Neuronal stem cell (in vitro differentiated cells): ENCODE data around the gene CDSN.

Experiments
- DNase-seq: peaks from one replicate; pipeline ENCODE4 v3.0.0-alpha.2; 2013; ENCODE audit warnings: low spot score
- H2AFZ ChIP-seq: one replicate; pipeline ENCODE4 v1.6.1; 2013; ENCODE audit warnings: mild to moderate bottlenecking, low read length, inconsistent platforms
- H2AK5ac ChIP-seq: 2 replicates; pipeline ENCODE4 v1.6.1; 2013; ENCODE audit warnings: low read depth, mild to moderate bottlenecking, inconsistent platforms, low read length, moderate library complexity, mixed read lengths
- H2BK120ac ChIP-seq: 2 replicates; pipeline ENCODE4 v1.6.1; 2013; ENCODE audit warnings: low read depth, mild to moderate bottlenecking, inconsistent platforms, low read length, moderate library complexity, mixed read lengths
- H2BK12ac ChIP-seq: one replicate; pipeline ENCODE4 v1.6.1; 2013; ENCODE audit warnings: low read length, inconsistent platforms
- H2BK15ac ChIP-seq: 2 replicates; pipeline ENCODE4 v1.6.1; 2013; ENCODE audit warnings: mild to moderate bottlenecking, low read length, inconsistent platforms, mixed read lengths
- H2BK5ac ChIP-seq: one replicate; pipeline ENCODE4 v1.6.1; 2013; ENCODE audit warnings: inconsistent platforms, mild to moderate bottlenecking, low read length, moderate library complexity
- H3K14ac ChIP-seq: one replicate; pipeline ENCODE4 v1.6.1; 2013; ENCODE audit warnings: low read length, inconsistent platforms
- H3K18ac ChIP-seq: 2 replicates; pipeline ENCODE4 v1.6.1; 2013; ENCODE audit warnings: low read length, inconsistent platforms
- H3K23ac ChIP-seq: 2 replicates; pipeline ENCODE4 v1.6.1; 2013; ENCODE audit warnings: low read depth, mild to moderate bottlenecking, mixed read lengths, low read length, inconsistent platforms; ENCODE audit not compliant: poor library complexity
- H3K27ac ChIP-seq: replicated peaks from 3 replicates; pipeline ENCODE4 v1.5.1; 2013; ENCODE audit warnings: low read length, inconsistent platforms
- H3K27me3 ChIP-seq, 3 experiments: 2 replicates each; pipeline ENCODE4 v1.6.1; 2013; ENCODE audit warnings: low read length in 3 of 3, mild to moderate bottlenecking in 2 of 3, inconsistent platforms in 1 of 3, low read depth in 1 of 3, mixed read lengths in 1 of 3, moderate library complexity in 1 of 3; ENCODE audit not compliant: control insufficient read depth in 3 of 3, insufficient read depth in 3 of 3
- H3K36me3 ChIP-seq, 2 donors: replicated peaks in 1 of 2; 2 replicates each; pipeline ENCODE4 v1.6.1; 2013; ENCODE audit warnings: low read length in 2 of 2; ENCODE audit not compliant: control insufficient read depth in 2 of 2, insufficient read depth in 2 of 2
- H3K4ac ChIP-seq: 2 replicates; pipeline ENCODE4 v1.6.1; 2013; ENCODE audit warnings: inconsistent platforms, mild to moderate bottlenecking, low read length, moderate library complexity
- H3K4me1 ChIP-seq, 2 donors: 1 replicate in 1 of 2; 2 replicates in 1 of 2; pipeline ENCODE4 v1.6.1; 2013; ENCODE audit warnings: low read length in 2 of 2, low read depth in 1 of 2; ENCODE audit not compliant: control insufficient read depth in 2 of 2, insufficient read depth in 1 of 2
- H3K4me2 ChIP-seq: one replicate; pipeline ENCODE4 v1.6.1; 2013; ENCODE audit warnings: mild to moderate bottlenecking, low read length, inconsistent platforms; ENCODE audit not compliant: insufficient read depth, poor library complexity, severe bottlenecking
- H3K4me3 ChIP-seq, 2 donors: 2 replicates each; pipeline ENCODE4 v1.5.1; 2013; ENCODE audit warnings: low read length in 2 of 2, mild to moderate bottlenecking in 2 of 2, inconsistent platforms in 1 of 2, moderate library complexity in 1 of 2
- H3K79me1 ChIP-seq: one replicate; pipeline ENCODE4 v1.6.1; 2013; ENCODE audit warnings: low read depth, mild to moderate bottlenecking, inconsistent platforms, low read length, moderate library complexity
- H3K9ac ChIP-seq: one replicate; pipeline ENCODE4 v1.6.1; 2013; ENCODE audit warnings: mild to moderate bottlenecking, low read depth, low read length, inconsistent platforms; ENCODE audit not compliant: poor library complexity
- H3K9me3 ChIP-seq, 2 donors: replicated peaks in 1 of 2; 2 replicates each; pipeline versions ENCODE3 to v1.6.1; 2013; ENCODE audit warnings: low read length in 2 of 2, mild to moderate bottlenecking in 2 of 2, inconsistent platforms in 1 of 2, low read depth in 1 of 2, mixed read lengths in 1 of 2, moderate library complexity in 1 of 2; ENCODE audit not compliant: control insufficient read depth in 2 of 2, insufficient read depth in 1 of 2
- H4K8ac ChIP-seq: one replicate; pipeline ENCODE4 v1.6.1; 2013; ENCODE audit warnings: low read depth, mild to moderate bottlenecking, inconsistent platforms, low read length, moderate library complexity
- H4K91ac ChIP-seq: one replicate; pipeline ENCODE4 v1.6.1; 2013; ENCODE audit warnings: low read length, low read depth, mild to moderate bottlenecking, inconsistent platforms; ENCODE audit not compliant: poor library complexity
- WGBS, 2 donors: extraction: QIAGEN DNeasy Blood & Tissue Kit; methylation state at CpG; one replicate each; pipeline ENCODE4 v1.1.7; 2013; ENCODE audit warnings: missing lambda C conversion rate in 2 of 2, mixed read lengths in 1 of 2; ENCODE audit not compliant: insufficient read length in 2 of 2, insufficient replicate concordance in 1 of 2; ENCODE audit errors: extremely low coverage in 2 of 2; 5-methylcytosine and 5-hydroxymethylcytosine counted together

The CDSN gene

GRCh38 chr6:31121131-31121790 is 1.0 kb upstream of the CDSN start:
- Histone ChIP-seq H3K4me2 (no peak overlapping the region), H3K4me3 (no peak overlapping the region), H3K27ac (no peak overlapping the region), H2AK5ac (no peak overlapping the region), H4K91ac (no peak overlapping the region), H3K18ac (peak overlapping the region; percentile 22), H2BK15ac (peak overlapping the region; percentile 45), H3K4ac (no peak overlapping the region), H3K4me1 (peaks cover 3 to 10% of the 10 kb centered on the region in 2 donors), H3K36me3 (no peaks in the 10 kb centered on the region), H3K9ac (peak overlapping the region; percentile 36), H3K23ac (no peak overlapping the region), H2AFZ (no peak overlapping the region), H3K79me1 (no peaks in the 10 kb centered on the region), H2BK12ac (no peak overlapping the region), H3K9me3 (no peaks in the 10 kb centered on the region), H3K14ac (no peak overlapping the region), H2BK5ac (peak overlapping the region; percentile 43), H2BK120ac (no peak overlapping the region), H4K8ac (no peak overlapping the region), H3K27me3 (peaks cover 0 to 28% (median 0%) of the 10 kb centered on the region in 3 experiments)
- WGBS, 2 donors = no CpG with 5 or more reads among the region's 12 CpGs
- no peak for DNase-seq

DNA sequence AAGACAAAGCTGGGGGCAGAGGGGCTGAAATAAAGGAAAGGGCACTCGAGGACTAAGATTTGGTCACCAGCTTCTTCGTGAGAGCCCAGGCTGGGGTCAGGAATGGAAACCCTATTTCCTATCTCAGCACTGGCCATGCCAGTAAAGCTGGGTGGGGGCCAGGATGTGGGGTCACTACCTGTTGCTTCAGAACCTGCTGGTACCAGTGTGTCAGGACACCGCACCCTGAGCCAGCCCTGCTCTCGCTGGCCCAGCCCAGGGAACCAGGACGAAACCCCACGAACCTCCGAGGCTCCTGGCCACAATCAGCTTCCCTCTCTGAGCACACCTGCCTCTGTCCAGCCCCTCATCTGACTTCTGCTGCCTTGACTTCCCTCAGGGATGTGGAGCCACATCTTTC is 2.1 kb downstream of the CDSN start:
- no peak overlapping the region for H4K91ac ChIP-seq
- no peaks in the 10 kb centered on the region for H3K79me1 ChIP-seq
- no peak overlapping the region for H2AFZ ChIP-seq
- H2BK12ac ChIP-seq = no peak overlapping the region
- no peak overlapping the region for H3K27ac ChIP-seq
- no peak overlapping the region for H2BK5ac ChIP-seq
- no CpG with 5 or more reads among the region's 7 CpGs for WGBS, 2 donors
- no peak overlapping the region for H3K4me2 ChIP-seq
- no peak overlapping the region for H3K23ac ChIP-seq
- H3K27me3 ChIP-seq = peaks cover 0 to 31% (median 0%) of the 10 kb centered on the region in 3 experiments
- no peak for DNase-seq
- H3K36me3 ChIP-seq = no peaks in the 10 kb centered on the region
- H3K4me3 ChIP-seq = no peak overlapping the region
- H4K8ac ChIP-seq = no peak overlapping the region
- no peak overlapping the region for H3K14ac ChIP-seq
- H2BK15ac ChIP-seq = no peak overlapping the region
- H2AK5ac ChIP-seq = no peak overlapping the region
- peaks cover 0 to 6% of the 10 kb centered on the region in 2 donors for H3K4me1 ChIP-seq
- H3K4ac ChIP-seq = no peak overlapping the region
- no peak overlapping the region for H2BK120ac ChIP-seq
- H3K9ac ChIP-seq = no peak overlapping the region
- no peak overlapping the region for H3K18ac ChIP-seq
- no peaks in the 10 kb centered on the region for H3K9me3 ChIP-seq

GRCh38 chr6:31116661-31117385 is 3.4 kb downstream of the CDSN start:
- no peak overlapping the region for H2AFZ ChIP-seq
- H3K9me3 ChIP-seq = no peaks in the 10 kb centered on the region
- no peak overlapping the region for H3K27ac ChIP-seq
- DNase-seq = no peak
- H2BK5ac ChIP-seq = no peak overlapping the region
- no peaks in the 10 kb centered on the region for H3K79me1 ChIP-seq
- H3K23ac ChIP-seq = no peak overlapping the region
- H2AK5ac ChIP-seq = no peak overlapping the region
- no peak overlapping the region for H3K4me3 ChIP-seq
- H3K4me1 ChIP-seq = peaks cover 0 to 9% of the 10 kb centered on the region in 2 donors
- H3K18ac ChIP-seq = peak overlapping the region; percentile 15
- H3K9ac ChIP-seq = no peak overlapping the region
- no peak overlapping the region for H4K8ac ChIP-seq
- peaks cover 0 to 38% (median 0%) of the 10 kb centered on the region in 3 experiments for H3K27me3 ChIP-seq
- H3K14ac ChIP-seq = no peak overlapping the region
- no peak overlapping the region for H4K91ac ChIP-seq
- no peak overlapping the region for H3K4ac ChIP-seq
- H2BK12ac ChIP-seq = no peak overlapping the region
- H2BK15ac ChIP-seq = no peak overlapping the region
- no peak overlapping the region for H3K4me2 ChIP-seq
- no CpG with 5 or more reads among the region's 19 CpGs for WGBS, 2 donors
- H3K36me3 ChIP-seq = no peaks in the 10 kb centered on the region
- H2BK120ac ChIP-seq = no peak overlapping the region

- Histone ChIP-seq H3K79me1 (no peaks in the 10 kb centered on the region), H4K8ac (no peak overlapping the region), H2BK120ac (no peak overlapping the region), H2AK5ac (no peak overlapping the region), H2BK15ac (no peak overlapping the region), H3K4me2 (no peak overlapping the region), H3K4me1 (peaks cover 0 to 10% of the 10 kb centered on the region in 2 donors), H4K91ac (no peak overlapping the region), H3K4ac (no peak overlapping the region), H3K9ac (no peak overlapping the region), H3K27me3 (peaks cover 0 to 44% (median 0%) of the 10 kb centered on the region in 3 experiments), H3K36me3 (no peaks in the 10 kb centered on the region), H2AFZ (no peak overlapping the region), H3K23ac (peak overlapping the region; percentile 27), H2BK12ac (no peak overlapping the region), H3K18ac (peak overlapping the region; percentile 11), H3K27ac (no peak overlapping the region), H3K9me3 (no peaks in the 10 kb centered on the region), H2BK5ac (no peak overlapping the region), H3K4me3 (no peak overlapping the region), H3K14ac (no peak overlapping the region)
- no CpG with 5 or more reads among the region's 12 CpGs for WGBS, 2 donors
- no peak for DNase-seq
Measured at GRCh38 chr6:31115941-31116560, 4.2 kb downstream of the CDSN start.
